Measurements from ENCODE around the gene PKHD1.

PKHD1 gene

GRCh38 chr6:51893366-51893765 is 194.0 kb downstream of the PKHD1 start:
- Mint-ChIP-seq H3K4me1 (no peaks in the 10 kb centered on the region), H3K27me3 (peaks cover 7% of the 10 kb centered on the region), H3K27ac (no peak overlapping the region), H3K9me3 (no peaks in the 10 kb centered on the region), H3K4me3 (no peak overlapping the region), H3K36me3 (no peaks in the 10 kb centered on the region)
- no peak for ATAC-seq (ENCODE audit: low read depth)
- DNase-seq (ENCODE audit: low spot score in 2 of 2) = no peak

- DNase-seq (ENCODE audit: low spot score in 2 of 2) (no peak), ATAC-seq (ENCODE audit: low read depth) (no peak)
- no peak overlapping the region for H3K4me3 Mint-ChIP-seq
- H3K27ac Mint-ChIP-seq = no peak overlapping the region
- H3K27me3 Mint-ChIP-seq = peaks cover 7% of the 10 kb centered on the region
- no peaks in the 10 kb centered on the region for H3K4me1 Mint-ChIP-seq
- no peaks in the 10 kb centered on the region for H3K36me3 Mint-ChIP-seq
- no peaks in the 10 kb centered on the region for H3K9me3 Mint-ChIP-seq
These were observed 194.7 kb downstream of the PKHD1 start for GRCh38 chr6:51892750-51893149.

DNA sequence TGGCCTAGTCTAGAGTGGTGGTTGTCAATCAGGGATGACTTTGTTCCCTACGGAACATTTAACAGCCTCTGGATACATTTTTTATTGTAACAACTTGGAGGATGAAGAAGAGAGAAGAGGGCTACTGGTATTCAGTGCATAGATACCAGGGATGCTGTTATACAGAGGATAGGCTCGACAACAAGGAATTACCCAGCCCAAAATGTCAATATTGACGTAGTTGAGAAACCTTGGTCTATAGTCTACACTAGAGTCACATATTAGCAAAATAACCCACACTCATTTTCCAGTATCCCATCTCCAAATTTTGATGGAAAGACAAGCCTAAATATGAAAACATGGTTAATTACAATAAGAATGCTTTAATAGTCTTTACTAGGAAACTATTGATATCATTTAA is 195.1 kb downstream of the PKHD1 start:
- Mint-ChIP-seq H3K9me3 (no peaks in the 10 kb centered on the region), H3K4me3 (no peak overlapping the region), H3K36me3 (no peaks in the 10 kb centered on the region), H3K27ac (no peak overlapping the region), H3K4me1 (no peaks in the 10 kb centered on the region), H3K27me3 (peaks cover 7% of the 10 kb centered on the region)
- DNase-seq (ENCODE audit: low spot score in 2 of 2) = no peak
- ATAC-seq (ENCODE audit: low read depth) = no peak

GRCh38 chr6:51891784-51892183 is 195.6 kb downstream of the PKHD1 start:
- no peaks in the 10 kb centered on the region for H3K9me3 Mint-ChIP-seq
- H3K4me1 Mint-ChIP-seq = no peaks in the 10 kb centered on the region
- ATAC-seq (ENCODE audit: low read depth) (no peak), DNase-seq (ENCODE audit: low spot score in 2 of 2) (no peak)
- no peak overlapping the region for H3K27ac Mint-ChIP-seq
- H3K4me3 Mint-ChIP-seq = no peak overlapping the region
- peaks cover 7% of the 10 kb centered on the region for H3K27me3 Mint-ChIP-seq
- H3K36me3 Mint-ChIP-seq = no peaks in the 10 kb centered on the region

GRCh38 chr6:51887859-51888258 is 199.6 kb downstream of the PKHD1 start:
- Mint-ChIP-seq H3K9me3 (no peaks in the 10 kb centered on the region), H3K4me3 (no peak overlapping the region), H3K27ac (no peak overlapping the region), H3K27me3 (peaks cover 9% of the 10 kb centered on the region), H3K36me3 (no peaks in the 10 kb centered on the region), H3K4me1 (no peaks in the 10 kb centered on the region)
- DNase-seq (ENCODE audit: low spot score in 2 of 2) = no peak
- ATAC-seq (ENCODE audit: low read depth) = no peak

GRCh38 chr6:51885957-51886356 is 201.5 kb downstream of the PKHD1 start:
- H3K27me3 Mint-ChIP-seq = peaks cover 9% of the 10 kb centered on the region
- H3K4me1 Mint-ChIP-seq = no peaks in the 10 kb centered on the region
- H3K4me3 Mint-ChIP-seq = no peak overlapping the region
- ATAC-seq (ENCODE audit: low read depth) (no peak), DNase-seq (ENCODE audit: low spot score in 2 of 2) (no peak)
- H3K36me3 Mint-ChIP-seq = no peaks in the 10 kb centered on the region
- no peaks in the 10 kb centered on the region for H3K9me3 Mint-ChIP-seq
- H3K27ac Mint-ChIP-seq = no peak overlapping the region

- Mint-ChIP-seq H3K27ac (no peak overlapping the region), H3K9me3 (peaks cover 2% of the 10 kb centered on the region), H3K27me3 (peaks cover 12% of the 10 kb centered on the region), H3K36me3 (no peaks in the 10 kb centered on the region), H3K4me3 (no peak overlapping the region), H3K4me1 (no peaks in the 10 kb centered on the region)
- ATAC-seq (ENCODE audit: low read depth) (no peak), DNase-seq (ENCODE audit: low spot score in 2 of 2) (no peak)
These were observed 218.6 kb downstream of the PKHD1 start for GRCh38 chr6:51868591-51869355.

DNA sequence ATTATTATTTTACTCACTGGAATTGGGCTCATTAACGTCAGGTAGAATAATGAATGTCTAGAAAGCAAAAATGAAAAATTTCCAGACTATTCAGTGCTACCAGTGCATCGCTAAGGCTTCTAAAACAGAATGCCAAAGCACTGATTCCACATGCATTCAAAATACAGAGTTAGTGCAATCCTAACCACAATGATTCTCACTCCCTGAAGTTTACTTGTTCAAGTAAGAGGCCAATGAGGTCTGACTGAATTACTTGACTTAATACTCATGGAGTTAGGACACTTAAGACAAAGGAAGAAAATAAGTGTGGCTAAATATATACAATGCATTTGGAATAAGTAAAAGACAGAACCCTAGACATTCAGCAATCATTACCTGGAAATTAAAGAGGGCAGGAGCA is 220.5 kb downstream of the PKHD1 start:
- ATAC-seq (ENCODE audit: low read depth) = no peak
- no peak for DNase-seq (ENCODE audit: low spot score in 2 of 2)
- H3K27ac Mint-ChIP-seq = no peak overlapping the region
- no peaks in the 10 kb centered on the region for H3K36me3 Mint-ChIP-seq
- no peaks in the 10 kb centered on the region for H3K9me3 Mint-ChIP-seq
- no peak overlapping the region for H3K4me3 Mint-ChIP-seq
- H3K27me3 Mint-ChIP-seq = peaks cover 15% of the 10 kb centered on the region
- no peaks in the 10 kb centered on the region for H3K4me1 Mint-ChIP-seq

- Mint-ChIP-seq H3K27ac (no peak overlapping the region), H3K9me3 (no peaks in the 10 kb centered on the region), H3K4me1 (no peaks in the 10 kb centered on the region), H3K27me3 (peaks cover 15% of the 10 kb centered on the region), H3K4me3 (no peak overlapping the region), H3K36me3 (no peaks in the 10 kb centered on the region)
- ATAC-seq (ENCODE audit: low read depth) (no peak), DNase-seq (ENCODE audit: low spot score in 2 of 2) (no peak)
These were observed 221.4 kb downstream of the PKHD1 start for GRCh38 chr6:51865996-51866395.

GRCh38 chr6:51865176-51865575 is 222.2 kb downstream of the PKHD1 start:
- Mint-ChIP-seq H3K9me3 (no peaks in the 10 kb centered on the region), H3K4me1 (no peaks in the 10 kb centered on the region), H3K4me3 (no peak overlapping the region), H3K27ac (no peak overlapping the region), H3K27me3 (peaks cover 15% of the 10 kb centered on the region), H3K36me3 (no peaks in the 10 kb centered on the region)
- DNase-seq (ENCODE audit: low spot score in 2 of 2) (no peak), ATAC-seq (ENCODE audit: low read depth) (no peak)

DNA sequence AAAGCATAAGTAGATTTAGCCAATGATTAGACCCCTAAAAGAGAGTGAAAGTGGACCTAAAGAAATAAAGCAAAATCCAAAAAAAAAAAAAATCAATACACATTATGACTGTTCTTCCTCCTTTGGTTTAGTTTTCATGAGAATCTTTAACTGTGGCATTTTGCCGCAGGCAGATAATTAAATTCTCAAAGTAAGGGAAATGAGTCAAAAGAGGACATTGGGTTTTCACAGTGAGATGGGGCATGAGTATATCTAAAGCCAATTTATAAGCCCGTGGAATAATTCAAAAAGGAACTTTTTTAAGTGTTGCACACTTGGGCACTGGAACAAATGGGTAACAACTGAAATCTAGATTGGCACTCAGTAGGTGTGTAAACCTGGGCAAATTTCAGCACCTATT is 230.3 kb downstream of the PKHD1 start:
- no peak overlapping the region for H3K4me3 Mint-ChIP-seq
- peaks cover 3% of the 10 kb centered on the region for H3K4me1 Mint-ChIP-seq
- no peaks in the 10 kb centered on the region for H3K9me3 Mint-ChIP-seq
- peaks cover 4% of the 10 kb centered on the region for H3K27me3 Mint-ChIP-seq
- ATAC-seq (ENCODE audit: low read depth) = no peak
- no peak overlapping the region for H3K27ac Mint-ChIP-seq
- H3K36me3 Mint-ChIP-seq = no peaks in the 10 kb centered on the region
- no peak for DNase-seq (ENCODE audit: low spot score in 2 of 2)

GRCh38 chr6:51856508-51856907 is 230.9 kb downstream of the PKHD1 start:
- Mint-ChIP-seq H3K4me3 (no peak overlapping the region), H3K36me3 (no peaks in the 10 kb centered on the region), H3K4me1 (peaks cover 3% of the 10 kb centered on the region), H3K9me3 (no peaks in the 10 kb centered on the region), H3K27ac (no peak overlapping the region), H3K27me3 (peaks cover 4% of the 10 kb centered on the region)
- DNase-seq (ENCODE audit: low spot score in 2 of 2) (no peak), ATAC-seq (ENCODE audit: low read depth) (no peak)

DNA sequence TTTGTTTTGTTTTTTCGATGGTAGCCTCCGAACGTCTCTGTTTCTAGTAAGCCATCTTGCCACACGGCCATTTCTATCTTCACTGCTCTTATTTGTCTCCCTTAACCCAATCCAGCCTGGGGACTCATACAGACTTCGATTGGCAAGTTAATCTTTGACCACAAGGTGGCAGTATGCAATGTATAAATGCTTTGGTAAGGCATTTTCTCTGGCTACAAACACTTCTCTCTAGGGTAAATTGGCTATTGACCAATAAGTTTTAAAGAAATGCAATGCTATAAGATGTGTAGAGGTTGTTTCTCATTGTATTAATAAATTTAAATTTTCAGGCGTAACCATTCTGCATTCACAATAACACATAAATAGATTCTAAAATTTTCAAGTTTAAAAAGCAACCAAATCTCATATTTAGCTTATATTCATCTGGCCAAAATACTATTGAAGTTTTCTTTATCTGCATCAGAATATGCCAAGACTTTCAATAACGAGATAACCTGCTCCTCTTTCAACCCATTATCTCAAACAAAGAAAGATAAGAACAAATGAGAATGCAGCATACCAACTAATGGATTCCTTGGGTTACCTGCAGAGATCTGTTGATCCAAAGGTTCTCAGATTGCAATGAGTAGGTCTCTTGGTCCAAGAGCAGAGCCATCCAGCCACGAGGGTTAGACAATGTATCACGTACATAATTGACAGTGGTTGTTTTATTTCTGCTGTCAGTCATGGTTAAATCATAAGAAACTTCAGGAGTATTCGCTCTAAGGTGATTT is 231.9 kb downstream of the PKHD1 start:
- Mint-ChIP-seq H3K9me3 (no peaks in the 10 kb centered on the region), H3K36me3 (no peaks in the 10 kb centered on the region), H3K4me3 (no peak overlapping the region), H3K27ac (no peak overlapping the region), H3K4me1 (peaks cover 3% of the 10 kb centered on the region), H3K27me3 (peaks cover 4% of the 10 kb centered on the region)
- DNase-seq (ENCODE audit: low spot score in 2 of 2) = peak; percentile 13 to 33
- peak; percentile 44 for ATAC-seq (ENCODE audit: low read depth)

DNA sequence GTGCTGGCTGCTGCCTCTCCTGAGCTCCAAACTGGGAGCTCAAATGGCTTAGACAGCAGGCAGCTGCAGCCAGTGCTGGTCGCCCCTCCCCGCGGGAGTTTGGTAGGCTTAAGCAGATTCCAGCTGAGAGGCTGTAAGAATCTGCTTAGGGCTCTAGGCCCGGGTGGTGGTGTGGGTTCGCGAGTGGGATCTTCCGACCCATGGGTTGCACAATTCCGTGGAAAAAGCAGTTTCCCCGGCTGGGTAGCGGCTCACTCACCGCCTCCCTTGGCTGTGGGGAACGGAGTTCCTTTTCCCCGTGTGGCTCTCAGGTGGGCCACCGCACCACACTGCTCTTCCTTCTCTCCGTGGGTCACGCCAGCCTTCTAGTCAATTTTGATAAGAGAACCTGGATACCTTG is 232.5 kb downstream of the PKHD1 start:
- Mint-ChIP-seq H3K27me3 (peaks cover 4% of the 10 kb centered on the region), H3K9me3 (no peaks in the 10 kb centered on the region), H3K4me3 (no peak overlapping the region), H3K4me1 (peaks cover 3% of the 10 kb centered on the region), H3K36me3 (no peaks in the 10 kb centered on the region), H3K27ac (no peak overlapping the region)
- no peak for ATAC-seq (ENCODE audit: low read depth)
- peak in 1 of 2 donors; percentile 10 for DNase-seq (ENCODE audit: low spot score in 2 of 2)

GRCh38 chr6:51854347-51854746 is 233.1 kb downstream of the PKHD1 start:
- ATAC-seq (ENCODE audit: low read depth) = no peak
- no peak overlapping the region for H3K27ac Mint-ChIP-seq
- H3K4me3 Mint-ChIP-seq = no peak overlapping the region
- H3K4me1 Mint-ChIP-seq = peaks cover 3% of the 10 kb centered on the region
- H3K27me3 Mint-ChIP-seq = peaks cover 4% of the 10 kb centered on the region
- no peaks in the 10 kb centered on the region for H3K36me3 Mint-ChIP-seq
- H3K9me3 Mint-ChIP-seq = no peaks in the 10 kb centered on the region
- no peak for DNase-seq (ENCODE audit: low spot score in 2 of 2)

Data from memory B cell (primary cell).